A549 (cell line): ENCODE measurements around the gene PHTF1. TPM values are rescaled to one million over a fixed set of nuclear protein-coding genes. Genes with fewer than 3 reads are reported as not detected.
A peak's percentile ranks its signal among the peaks of the same experiment; 100 is the strongest.

ENCODE experiments used
- ATAC-seq, 2 experiments: fragments of 200-7000 bp in 1 of 2; fragments of >200 bp in 1 of 2; cut with Nextera tagmentation in 1 of 2; cut with Tn5 transposase in 1 of 2; 3 replicates each; pipeline versions ENCODE4 v1.8.0 to v1.9.1; 2018 to 2020; ENCODE audit warnings: mild to moderate bottlenecking in 1 of 2, moderate library complexity in 1 of 2
- CTCF ChIA-PET: fragments of 300-600 bp; sonication (Branson Sonifier 250); formaldehyde crosslinking; extraction: SDS; loops from one replicate; lab custom pipeline; 2021; ENCODE audit warnings: antibody characterized with exemption, inconsistent platforms; lab: Yijun Ruan, JAX
- POLR2A ChIA-PET: fragments of 350-600 bp; formaldehyde crosslinking; extraction: SDS; loops from one replicate; lab custom pipeline; 2021; ENCODE audit warnings: antibody characterized with exemption, inconsistent platforms; lab: Yijun Ruan, JAX
- DNase-seq, 2 experiments: peaks; one replicate each; pipeline versions ENCODE4 v3.0.0 to v3.0.0-alpha.2; 2011 to 2016; ENCODE audit warnings: low read depth in 1 of 2, low spot score in 1 of 2
- FAIRE-seq: peaks from 2 replicates; lab custom pipeline; 2011; peaks lifted over from hg19 to GRCh38; lab: Jason Lieb, UNC
- H3K27ac ChIP-seq, 2 experiments: fragments of >200 bp; sonication (Bioruptor Twin); formaldehyde crosslinking; 3 replicates each; pipeline ENCODE4 v1.5.1; 2016 to 2017
- H3K4me1 ChIP-seq: fragments of >200 bp; sonication (Bioruptor Twin); formaldehyde crosslinking; 3 replicates; pipeline ENCODE4 v1.6.1; 2016
- H3K4me2 ChIP-seq: fragments of >200 bp; sonication (Bioruptor Twin); formaldehyde crosslinking; 3 replicates; pipeline ENCODE4 v1.6.1; 2016
- H3K4me3 ChIP-seq: fragments of >200 bp; sonication (Bioruptor Twin); formaldehyde crosslinking; 3 replicates; pipeline ENCODE4 v1.5.1; 2016
- H3K9me3 ChIP-seq: fragments of >200 bp; sonication (Bioruptor Twin); formaldehyde crosslinking; 3 replicates; pipeline ENCODE4 v1.6.1; 2016
- BCL3 ChIP-seq: fragments of >200 bp; sonication (Bioruptor Twin); formaldehyde crosslinking; IDR thresholded peaks from 3 replicates; pipeline ENCODE4 v1.6.1; 2016
- CBX8 ChIP-seq: fragments of 200-600 bp; sonication (generic); IDR thresholded peaks from 2 replicates; pipeline ENCODE4 v1.6.1; 2016
- CHD4 ChIP-seq: fragments of 200-600 bp; sonication (generic); IDR thresholded peaks from 2 replicates; pipeline ENCODE4 v1.6.1; 2016; ENCODE audit warnings: antibody characterized with exemption, mild to moderate bottlenecking, borderline replicate concordance
- CTCF ChIP-seq: fragments of >200 bp; sonication (Bioruptor Twin); formaldehyde crosslinking; IDR thresholded peaks from 3 replicates; pipeline ENCODE4 v1.5.1; 2016
- ELK1 ChIP-seq: fragments of 150-350 bp; IDR thresholded peaks from 2 replicates; pipeline ENCODE4 v1.6.1; 2014; ENCODE audit warnings: low read depth, mild to moderate bottlenecking, low read length
- EP300 ChIP-seq, 2 experiments: fragments of >200 bp; sonication (Bioruptor Twin); formaldehyde crosslinking; IDR thresholded peaks; 2 replicates in 1 of 2; 3 replicates in 1 of 2; pipeline ENCODE4 v1.6.1; 2016 to 2017
- ESRRA ChIP-seq: fragments of 150-350 bp; IDR thresholded peaks from 2 replicates; pipeline ENCODE4 v1.6.1; 2014; ENCODE audit warnings: mild to moderate bottlenecking, low read length, borderline replicate concordance
- FOSL2 ChIP-seq, 2 experiments: fragments of 450-650 bp in 1 of 2; fragments of >200 bp in 1 of 2; sonication (Bioruptor Twin) in 1 of 2; formaldehyde crosslinking; IDR thresholded peaks; 2 replicates each; pipeline versions ENCODE4 v1.5.0 to v1.6.1; 2016 to 2020; ENCODE audit warnings: mild to moderate bottlenecking in 1 of 2, moderate library complexity in 1 of 2
- FOXS1 ChIP-seq: fragments of 250-450 bp; sonication (Bioruptor Pico); IDR thresholded peaks from 2 replicates; pipeline ENCODE4 v1.5.0; 2020; ENCODE audit warnings: mild to moderate bottlenecking, moderate library complexity
- HDAC2 ChIP-seq: fragments of 200-600 bp; sonication (generic); IDR thresholded peaks from 2 replicates; pipeline ENCODE4 v1.6.1; 2016
- HES2 ChIP-seq: fragments of >200 bp; sonication (Bioruptor Twin); formaldehyde crosslinking; IDR thresholded peaks from 2 replicates; pipeline ENCODE4 v1.6.1; 2016
- HMGXB4 ChIP-seq: fragments of 250-450 bp; sonication (Bioruptor Pico); IDR thresholded peaks from 2 replicates; pipeline ENCODE4 v1.5.0; 2021; ENCODE audit warnings: mild to moderate bottlenecking, moderate library complexity, borderline replicate concordance
- HOXA7 ChIP-seq: fragments of 250-450 bp; sonication (Bioruptor Pico); IDR thresholded peaks from 2 replicates; pipeline ENCODE4 v1.5.0; 2020; ENCODE audit warnings: mild to moderate bottlenecking, moderate library complexity
- HOXB13 ChIP-seq: fragments of 250-450 bp; sonication (Bioruptor Pico); IDR thresholded peaks from 2 replicates; pipeline ENCODE4 v1.5.0; 2020; ENCODE audit warnings: low read depth, mild to moderate bottlenecking, moderate library complexity
- HOXB5 ChIP-seq: fragments of 250-450 bp; sonication (Bioruptor Pico); IDR thresholded peaks from 2 replicates; pipeline ENCODE4 v1.5.0; 2020; ENCODE audit warnings: mild to moderate bottlenecking, moderate library complexity
- JUN ChIP-seq, 2 experiments: fragments of >200 bp; sonication (Bioruptor Twin); formaldehyde crosslinking; IDR thresholded peaks; 2 replicates in 1 of 2; 3 replicates in 1 of 2; pipeline ENCODE4 v1.6.1; 2016 to 2017
- KDM5A ChIP-seq: fragments of 200-600 bp; sonication (generic); IDR thresholded peaks from 2 replicates; pipeline ENCODE4 v1.6.1; 2016; ENCODE audit warnings: antibody characterized with exemption, mild to moderate bottlenecking
- MAX ChIP-seq: IDR thresholded peaks from 2 replicates; pipeline ENCODE4 v1.6.1; 2012
- NFE2L2 ChIP-seq: fragments of 150-350 bp; conservative IDR thresholded peaks from 2 replicates; pipeline ENCODE4 v1.6.1; 2014; ENCODE audit warnings: low read length
- NPAS2 ChIP-seq: fragments of 250-450 bp; sonication (Bioruptor Pico); IDR thresholded peaks from 2 replicates; pipeline ENCODE4 v1.8.0; 2022; ENCODE audit warnings: mild to moderate bottlenecking, moderate library complexity, borderline replicate concordance
- NR3C1 ChIP-seq: fragments of >200 bp; sonication (Bioruptor Twin); formaldehyde crosslinking; IDR thresholded peaks from 3 replicates; pipeline ENCODE4 v1.6.1; 2017
- PHF8 ChIP-seq: fragments of 200-600 bp; sonication (generic); IDR thresholded peaks from 2 replicates; pipeline ENCODE4 v1.6.1; 2016; ENCODE audit warnings: low read depth, mild to moderate bottlenecking, antibody characterized with exemption, moderate library complexity, borderline replicate concordance
- POLR2A ChIP-seq: IDR thresholded peaks from 2 replicates; pipeline ENCODE4 v1.6.1; 2012; ENCODE audit warnings: mild to moderate bottlenecking, low read length
- RAD21 ChIP-seq, 2 experiments: fragments of >200 bp in 1 of 2; sonication (Bioruptor Twin) in 1 of 2; formaldehyde crosslinking in 1 of 2; IDR thresholded peaks in 1 of 2; conservative IDR thresholded peaks in 1 of 2; 2 replicates in 1 of 2; 3 replicates in 1 of 2; pipeline ENCODE4 v1.6.1; 2012 to 2018; ENCODE audit warnings: inconsistent platforms in 1 of 2
- RFX5 ChIP-seq: fragments of 450-650 bp; IDR thresholded peaks from 2 replicates; pipeline ENCODE4 v1.7.1; 2014; ENCODE audit warnings: antibody characterized with exemption, mild to moderate bottlenecking, moderate library complexity
- RNF2 ChIP-seq: fragments of 200-600 bp; sonication (generic); IDR thresholded peaks from 2 replicates; pipeline ENCODE4 v1.6.1; 2016; ENCODE audit warnings: low read depth, mild to moderate bottlenecking, antibody characterized with exemption, moderate library complexity, borderline replicate concordance
- SMC3 ChIP-seq: fragments of >200 bp; sonication (Bioruptor Twin); formaldehyde crosslinking; IDR thresholded peaks from 3 replicates; pipeline ENCODE4 v1.6.1; 2018; ENCODE audit warnings: inconsistent platforms
- TFCP2L1 ChIP-seq: fragments of 250-450 bp; sonication (Bioruptor Pico); IDR thresholded peaks from 2 replicates; pipeline ENCODE4 v1.5.0; 2021; ENCODE audit warnings: mild to moderate bottlenecking
- TP53 ChIP-seq: fragments of 250-450 bp; sonication (Bioruptor Pico); IDR thresholded peaks from 2 replicates; pipeline ENCODE4 v1.5.0; 2021; ENCODE audit warnings: mild to moderate bottlenecking, moderate library complexity
- ZFP36 ChIP-seq: fragments of 450-650 bp; IDR thresholded peaks from 2 replicates; pipeline ENCODE4 v1.6.1; 2014; ENCODE audit warnings: borderline replicate concordance; ENCODE audit not compliant: partially characterized antibody
- ZNF302 ChIP-seq: fragments of 250-450 bp; sonication (Bioruptor Pico); IDR thresholded peaks from 2 replicates; pipeline ENCODE4 v1.9.0; 2021; ENCODE audit warnings: inconsistent platforms, mild to moderate bottlenecking, moderate library complexity
- ZSCAN20 ChIP-seq: fragments of 250-450 bp; sonication (Bioruptor Pico); IDR thresholded peaks from 2 replicates; pipeline ENCODE4 v1.8.0; 2022; ENCODE audit warnings: mild to moderate bottlenecking, moderate library complexity
- WGBS: methylation state at CpG from one replicate; pipeline ENCODE4 v1.1.6; 2017; ENCODE audit errors: missing lambda C conversion rate; 5-methylcytosine and 5-hydroxymethylcytosine counted together
- polyA minus RNA-seq: library from RNA; depleted of rRNA, polyadenylated mRNA; stranded (reverse); fragments of >200 nt; gene quantifications from 2 replicates; pipeline ENCODE4 v1.2.3, GENCODE V29; 2011; rRNA and poly(A)+ RNA removed
- polyA plus RNA-seq, 4 experiments: library from polyadenylated mRNA; depleted of rRNA in 3 of 4; stranded (reverse); fragments of >200 nt; fragmentation: RNase III in 1 of 4; extraction: RNeasy Plus Mini Kit Qiagen cat#74134 plus additional on column Dnase treatment in 1 of 4; gene quantifications; 2 replicates in 3 of 4; 3 replicates in 1 of 4; pipeline ENCODE4 v1.2.3, GENCODE V29; 2011 to 2017

PHTF1 gene
- polyA plus RNA-seq (2011; rRNA removed), result 11.9 and 17.0 TPM in 2 replicates
- polyA plus RNA-seq (2012; cell fraction: cytosol; rRNA removed), result 6.3 and 6.8 TPM in 2 replicates
- polyA plus RNA-seq (2012; cell fraction: nucleus; rRNA removed), result 6.5 and 10.2 TPM in 2 replicates
- polyA plus RNA-seq (2017; fragmentation: RNase III; extraction: RNeasy Plus Mini Kit Qiagen cat#74134 plus additional on column Dnase treatment), result 13.7 to 17.1 TPM (median 15.8 TPM) in 3 replicates
- 9.5 and 11.7 TPM in 2 replicates for polyA minus RNA-seq

- WGBS, result 2% methylated on average over 25 of the region's 47 CpGs
- DNase-seq (peak; percentile 47 to 70), FAIRE-seq (no peak), ATAC-seq (peak; percentile 94 to 95)
- Histone ChIP-seq H3K9me3 (no peaks in the 10 kb centered on the region), H3K27ac (peak within 1 kb of the TSS; percentile 89 to 97), H3K4me1 (peaks cover 12% of the 10 kb centered on the region), H3K4me3 (peak within 1 kb of the TSS; percentile 92), H3K4me2 (peak within 1 kb of the TSS; percentile 76)
- POLR2A ChIA-PET, result interaction anchor here (0.8 to 1.8 kb wide), 5 partner anchors 52 to 687 kb away, joined by 3 to 11 read pairs (median 8); partner anchors contain the start of genes HIPK1, MAGI3 and RSBN1
- CTCF ChIA-PET, result interaction anchor here (0.6 to 1.9 kb wide), 6 partner anchors 17 to 687 kb away, joined by 3 to 9 read pairs (median 4); partner anchors contain the start of genes AP4B1, DCLRE1B, LRIG2 and RSBN1
- TF ChIP-seq ELK1 (no peak), RFX5 (no peak), ZSCAN20 (no peak), MAX (peak; percentile 48; the same call in 1 of the 2 replicates), HOXB5 (CRISPR knock-in tag) (no peak), ZFP36 (no peak), NPAS2 (CRISPR knock-in tag) (no peak), FOXS1 (CRISPR knock-in tag) (no peak), PHF8 (peak; percentile 77; the same call in 1 of the 2 replicates), KDM5A (no peak), JUN (IDR thresholded peaks at IDR 0.05) (peak in 1 of 2 experiments; percentile 82; a peak in 2 of 5 replicates), ZNF302 (no peak), NR3C1 (no peak), HES2 (no peak), CBX8 (no peak), HOXA7 (CRISPR knock-in tag) (no peak), SMC3 (no peak), FOSL2 (IDR thresholded peaks at IDR 0.05) (no peak), FOSL2 (CRISPR knock-in tag; IDR thresholded peaks at IDR 0.05) (peak; percentile 68), HOXB13 (CRISPR knock-in tag) (no peak), EP300 (IDR thresholded peaks at IDR 0.05) (no peak), POLR2A (peak; percentile 64), RAD21 (conservative IDR thresholded peaks at IDR 0.05 in 1 of 2, IDR thresholded peaks at IDR 0.05 in 1 of 2) (no peak; a peak in 1 of 5 replicates), HDAC2 (no peak), BCL3 (peak; percentile 62; the same call in 2 of the 3 replicates), NFE2L2 (no peak), CHD4 (no peak), ESRRA (no peak), CTCF (no peak), HMGXB4 (CRISPR knock-in tag) (no peak), RNF2 (no peak), TP53 (CRISPR knock-in tag) (no peak), TFCP2L1 (no peak)
Observed at GRCh38 chr1:113759333-113760101, at the start of gene PHTF1. PHTF1 (minus strand) TSS chr1:113759486; CDS start chr1:113758703, 783 bp downstream.
